K562 (cell line): ENCODE data around the gene CCR7. TPM values are rescaled to one million over a fixed set of nuclear protein-coding genes. Genes with fewer than 3 reads are reported as not detected.

ENCODE experiments used
- polyA plus RNA-seq, 8 experiments: library from polyadenylated mRNA; depleted of rRNA in 4 of 8; stranded (reverse) in 5 of 8; unstranded in 3 of 8; fragments of >200 nt; fragmentation: Nextera tagmentation in 2 of 8; fragmentation: Illumina TruSeq in 1 of 8; extraction: Ambion mirVana in 2 of 8; extraction: Trizol in 1 of 8; gene quantifications; 2 replicates each; pipeline versions ENCODE4 v1.2.1 to v1.2.3, GENCODE V29; 2011 to 2014; ENCODE audit warnings: inconsistent platforms in 1 of 8, missing spikeins in 1 of 8
- total RNA-seq, 7 experiments: library from RNA; depleted of rRNA in 6 of 7; stranded (reverse); fragments of >200 nt in 6 of 7; fragmentation: Illumina TruSeq in 2 of 7; extraction: Trizol in 2 of 7; gene quantifications; 2 replicates each; pipeline versions ENCODE4 v1.2.1 to v1.2.3, GENCODE V29; 2011 to 2021; ENCODE audit warnings: low replicate concordance in 1 of 7
- TF ChIP-seq, protein P1 (sequence below): fragments of 200-600 bp; sonication (generic); IDR thresholded peaks from one replicate; pipeline ENCODE4 v1.6.1; 2012; ENCODE audit warnings: mild to moderate bottlenecking, low read depth, low read length, inconsistent platforms

Gene CCR7
- total and polyA plus RNA-seq, 9 of the 15 experiments (the other 6 are each of a cell fraction or from before 2014, with no cell fraction given) = 0.14 to 1.4 (median 0.56) TPM

DNA sequence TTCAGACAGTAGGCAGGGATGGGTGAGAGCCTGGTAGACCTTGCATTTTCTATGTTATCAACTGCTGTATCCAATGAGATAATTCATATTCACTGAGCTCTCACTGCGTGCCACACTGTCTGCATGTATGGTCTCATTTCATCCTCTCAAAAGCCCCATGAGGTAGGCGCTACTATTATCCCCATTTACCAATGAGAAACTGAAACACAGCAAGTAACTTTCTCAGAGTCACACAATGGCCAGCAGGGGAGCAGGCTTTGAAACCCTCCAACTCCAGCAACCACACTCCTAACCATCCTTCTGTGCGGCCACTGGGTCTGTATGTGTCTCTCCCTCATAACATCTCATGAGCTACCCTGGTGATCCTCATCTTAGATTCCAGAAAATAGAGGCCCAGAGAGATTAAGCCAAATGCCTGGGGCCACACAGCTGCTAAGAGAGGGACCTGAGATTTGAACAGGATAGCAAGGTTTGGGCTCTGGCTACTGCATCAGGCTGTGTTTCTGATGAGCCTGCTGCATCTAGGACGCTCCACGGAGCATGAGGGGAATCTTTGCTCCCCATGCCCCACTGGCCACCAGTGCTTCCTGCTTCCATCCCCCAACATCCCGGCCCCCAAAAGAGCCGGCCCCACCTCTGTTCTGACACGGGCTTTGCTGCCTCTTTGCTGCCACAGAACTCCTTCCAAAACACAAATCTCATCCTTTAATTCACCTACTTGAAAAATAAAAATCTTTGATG, 3.2 kb downstream of the CCR7 start (continued):
- TF ChIP-seq, protein P1, sequence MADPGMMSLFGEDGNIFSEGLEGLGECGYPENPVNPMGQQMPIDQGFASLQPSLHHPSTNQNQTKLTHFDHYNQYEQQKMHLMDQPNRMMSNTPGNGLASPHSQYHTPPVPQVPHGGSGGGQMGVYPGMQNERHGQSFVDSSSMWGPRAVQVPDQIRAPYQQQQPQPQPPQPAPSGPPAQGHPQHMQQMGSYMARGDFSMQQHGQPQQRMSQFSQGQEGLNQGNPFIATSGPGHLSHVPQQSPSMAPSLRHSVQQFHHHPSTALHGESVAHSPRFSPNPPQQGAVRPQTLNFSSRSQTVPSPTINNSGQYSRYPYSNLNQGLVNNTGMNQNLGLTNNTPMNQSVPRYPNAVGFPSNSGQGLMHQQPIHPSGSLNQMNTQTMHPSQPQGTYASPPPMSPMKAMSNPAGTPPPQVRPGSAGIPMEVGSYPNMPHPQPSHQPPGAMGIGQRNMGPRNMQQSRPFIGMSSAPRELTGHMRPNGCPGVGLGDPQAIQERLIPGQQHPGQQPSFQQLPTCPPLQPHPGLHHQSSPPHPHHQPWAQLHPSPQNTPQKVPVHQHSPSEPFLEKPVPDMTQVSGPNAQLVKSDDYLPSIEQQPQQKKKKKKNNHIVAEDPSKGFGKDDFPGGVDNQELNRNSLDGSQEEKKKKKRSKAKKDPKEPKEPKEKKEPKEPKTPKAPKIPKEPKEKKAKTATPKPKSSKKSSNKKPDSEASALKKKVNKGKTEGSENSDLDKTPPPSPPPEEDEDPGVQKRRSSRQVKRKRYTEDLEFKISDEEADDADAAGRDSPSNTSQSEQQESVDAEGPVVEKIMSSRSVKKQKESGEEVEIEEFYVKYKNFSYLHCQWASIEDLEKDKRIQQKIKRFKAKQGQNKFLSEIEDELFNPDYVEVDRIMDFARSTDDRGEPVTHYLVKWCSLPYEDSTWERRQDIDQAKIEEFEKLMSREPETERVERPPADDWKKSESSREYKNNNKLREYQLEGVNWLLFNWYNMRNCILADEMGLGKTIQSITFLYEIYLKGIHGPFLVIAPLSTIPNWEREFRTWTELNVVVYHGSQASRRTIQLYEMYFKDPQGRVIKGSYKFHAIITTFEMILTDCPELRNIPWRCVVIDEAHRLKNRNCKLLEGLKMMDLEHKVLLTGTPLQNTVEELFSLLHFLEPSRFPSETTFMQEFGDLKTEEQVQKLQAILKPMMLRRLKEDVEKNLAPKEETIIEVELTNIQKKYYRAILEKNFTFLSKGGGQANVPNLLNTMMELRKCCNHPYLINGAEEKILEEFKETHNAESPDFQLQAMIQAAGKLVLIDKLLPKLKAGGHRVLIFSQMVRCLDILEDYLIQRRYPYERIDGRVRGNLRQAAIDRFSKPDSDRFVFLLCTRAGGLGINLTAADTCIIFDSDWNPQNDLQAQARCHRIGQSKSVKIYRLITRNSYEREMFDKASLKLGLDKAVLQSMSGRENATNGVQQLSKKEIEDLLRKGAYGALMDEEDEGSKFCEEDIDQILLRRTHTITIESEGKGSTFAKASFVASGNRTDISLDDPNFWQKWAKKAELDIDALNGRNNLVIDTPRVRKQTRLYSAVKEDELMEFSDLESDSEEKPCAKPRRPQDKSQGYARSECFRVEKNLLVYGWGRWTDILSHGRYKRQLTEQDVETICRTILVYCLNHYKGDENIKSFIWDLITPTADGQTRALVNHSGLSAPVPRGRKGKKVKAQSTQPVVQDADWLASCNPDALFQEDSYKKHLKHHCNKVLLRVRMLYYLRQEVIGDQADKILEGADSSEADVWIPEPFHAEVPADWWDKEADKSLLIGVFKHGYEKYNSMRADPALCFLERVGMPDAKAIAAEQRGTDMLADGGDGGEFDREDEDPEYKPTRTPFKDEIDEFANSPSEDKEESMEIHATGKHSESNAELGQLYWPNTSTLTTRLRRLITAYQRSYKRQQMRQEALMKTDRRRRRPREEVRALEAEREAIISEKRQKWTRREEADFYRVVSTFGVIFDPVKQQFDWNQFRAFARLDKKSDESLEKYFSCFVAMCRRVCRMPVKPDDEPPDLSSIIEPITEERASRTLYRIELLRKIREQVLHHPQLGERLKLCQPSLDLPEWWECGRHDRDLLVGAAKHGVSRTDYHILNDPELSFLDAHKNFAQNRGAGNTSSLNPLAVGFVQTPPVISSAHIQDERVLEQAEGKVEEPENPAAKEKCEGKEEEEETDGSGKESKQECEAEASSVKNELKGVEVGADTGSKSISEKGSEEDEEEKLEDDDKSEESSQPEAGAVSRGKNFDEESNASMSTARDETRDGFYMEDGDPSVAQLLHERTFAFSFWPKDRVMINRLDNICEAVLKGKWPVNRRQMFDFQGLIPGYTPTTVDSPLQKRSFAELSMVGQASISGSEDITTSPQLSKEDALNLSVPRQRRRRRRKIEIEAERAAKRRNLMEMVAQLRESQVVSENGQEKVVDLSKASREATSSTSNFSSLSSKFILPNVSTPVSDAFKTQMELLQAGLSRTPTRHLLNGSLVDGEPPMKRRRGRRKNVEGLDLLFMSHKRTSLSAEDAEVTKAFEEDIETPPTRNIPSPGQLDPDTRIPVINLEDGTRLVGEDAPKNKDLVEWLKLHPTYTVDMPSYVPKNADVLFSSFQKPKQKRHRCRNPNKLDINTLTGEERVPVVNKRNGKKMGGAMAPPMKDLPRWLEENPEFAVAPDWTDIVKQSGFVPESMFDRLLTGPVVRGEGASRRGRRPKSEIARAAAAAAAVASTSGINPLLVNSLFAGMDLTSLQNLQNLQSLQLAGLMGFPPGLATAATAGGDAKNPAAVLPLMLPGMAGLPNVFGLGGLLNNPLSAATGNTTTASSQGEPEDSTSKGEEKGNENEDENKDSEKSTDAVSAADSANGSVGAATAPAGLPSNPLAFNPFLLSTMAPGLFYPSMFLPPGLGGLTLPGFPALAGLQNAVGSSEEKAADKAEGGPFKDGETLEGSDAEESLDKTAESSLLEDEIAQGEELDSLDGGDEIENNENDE = no peak
- TF ChIP-seq, all 486 proteins: peak for 1
